Measurements from ENCODE around the gene HOXD1.
A peak's percentile ranks its signal among the peaks of the same experiment; 100 is the strongest.

HOXD1 gene

DNA sequence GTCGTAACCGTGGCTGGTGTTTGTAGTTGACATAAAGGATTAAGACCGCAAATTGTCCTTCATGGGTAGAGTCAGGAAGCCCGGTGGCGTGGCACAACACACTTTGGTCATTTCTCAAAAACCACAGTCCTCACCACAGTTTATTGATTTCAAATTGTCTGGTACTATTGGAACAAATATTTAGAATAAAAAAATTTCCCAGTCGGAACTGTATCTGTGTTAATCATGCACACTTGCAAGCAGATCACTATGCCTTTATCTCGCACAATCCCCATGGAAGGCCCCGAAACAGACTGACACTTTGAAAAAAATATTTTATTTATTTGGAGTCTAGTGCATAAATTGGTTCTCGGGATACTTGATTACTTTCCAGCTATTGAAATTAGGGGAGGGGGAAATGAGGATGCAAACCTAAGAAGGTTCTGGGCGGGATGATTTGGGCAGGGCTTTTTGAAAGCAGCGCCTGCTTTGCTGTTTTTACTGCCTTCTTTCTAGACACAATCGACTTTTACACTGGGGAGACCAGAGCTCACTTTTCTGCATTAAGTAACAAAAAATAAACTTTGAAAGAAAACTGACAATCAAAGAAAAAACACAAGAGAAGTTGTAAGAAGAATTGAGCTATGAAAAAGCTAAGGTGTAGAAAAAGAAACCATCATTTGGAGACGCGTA is 15.4 kb upstream of the HOXD1 start:
- Histone ChIP-seq H2AFZ (ENCODE audit: low read length) (no peak overlapping the region), H3K79me2 (ENCODE audit: insufficient read depth, low read length) (no peaks in the 10 kb centered on the region), H3F3A (ENCODE audit: insufficient read depth, low read length) (no peaks in the 10 kb centered on the region), H3K4me2 (ENCODE audit: low read length) (no peak overlapping the region), H3K9ac (ENCODE audit: low read length) (no peak overlapping the region), H3K27ac (ENCODE audit: low read depth, low read length, poor library complexity, severe bottlenecking) (no peak overlapping the region), H3K4me1 (ENCODE audit: insufficient read depth, low read length, severe bottlenecking) (peaks cover 4% of the 10 kb centered on the region), H3K36me3 (ENCODE audit: insufficient read depth, low read length) (no peaks in the 10 kb centered on the region), H3K4me3 (ENCODE audit: low read depth, low read length, poor library complexity, severe bottlenecking) (no peak overlapping the region), H3K27me3 (ENCODE audit: insufficient read depth, low read length) (peaks cover 8% of the 10 kb centered on the region; the same call in 1 of the 2 replicates), H3K9me2 (ENCODE audit: low read depth, low read length) (no peaks in the 10 kb centered on the region), H4K20me1 (ENCODE audit: insufficient read depth, low read length) (no peaks in the 10 kb centered on the region), H3K9me3 (ENCODE audit: low read length) (no peaks in the 10 kb centered on the region)
- TF ChIP-seq EZH2 (IDR thresholded peaks at IDR 0.05; ENCODE audit: borderline replicate concordance, low read length) = no peak
- TF ChIP-seq, protein P1, sequence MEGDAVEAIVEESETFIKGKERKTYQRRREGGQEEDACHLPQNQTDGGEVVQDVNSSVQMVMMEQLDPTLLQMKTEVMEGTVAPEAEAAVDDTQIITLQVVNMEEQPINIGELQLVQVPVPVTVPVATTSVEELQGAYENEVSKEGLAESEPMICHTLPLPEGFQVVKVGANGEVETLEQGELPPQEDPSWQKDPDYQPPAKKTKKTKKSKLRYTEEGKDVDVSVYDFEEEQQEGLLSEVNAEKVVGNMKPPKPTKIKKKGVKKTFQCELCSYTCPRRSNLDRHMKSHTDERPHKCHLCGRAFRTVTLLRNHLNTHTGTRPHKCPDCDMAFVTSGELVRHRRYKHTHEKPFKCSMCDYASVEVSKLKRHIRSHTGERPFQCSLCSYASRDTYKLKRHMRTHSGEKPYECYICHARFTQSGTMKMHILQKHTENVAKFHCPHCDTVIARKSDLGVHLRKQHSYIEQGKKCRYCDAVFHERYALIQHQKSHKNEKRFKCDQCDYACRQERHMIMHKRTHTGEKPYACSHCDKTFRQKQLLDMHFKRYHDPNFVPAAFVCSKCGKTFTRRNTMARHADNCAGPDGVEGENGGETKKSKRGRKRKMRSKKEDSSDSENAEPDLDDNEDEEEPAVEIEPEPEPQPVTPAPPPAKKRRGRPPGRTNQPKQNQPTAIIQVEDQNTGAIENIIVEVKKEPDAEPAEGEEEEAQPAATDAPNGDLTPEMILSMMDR (IDR thresholded peaks at IDR 0.05; ENCODE audit: low read length) = no peak

DNA sequence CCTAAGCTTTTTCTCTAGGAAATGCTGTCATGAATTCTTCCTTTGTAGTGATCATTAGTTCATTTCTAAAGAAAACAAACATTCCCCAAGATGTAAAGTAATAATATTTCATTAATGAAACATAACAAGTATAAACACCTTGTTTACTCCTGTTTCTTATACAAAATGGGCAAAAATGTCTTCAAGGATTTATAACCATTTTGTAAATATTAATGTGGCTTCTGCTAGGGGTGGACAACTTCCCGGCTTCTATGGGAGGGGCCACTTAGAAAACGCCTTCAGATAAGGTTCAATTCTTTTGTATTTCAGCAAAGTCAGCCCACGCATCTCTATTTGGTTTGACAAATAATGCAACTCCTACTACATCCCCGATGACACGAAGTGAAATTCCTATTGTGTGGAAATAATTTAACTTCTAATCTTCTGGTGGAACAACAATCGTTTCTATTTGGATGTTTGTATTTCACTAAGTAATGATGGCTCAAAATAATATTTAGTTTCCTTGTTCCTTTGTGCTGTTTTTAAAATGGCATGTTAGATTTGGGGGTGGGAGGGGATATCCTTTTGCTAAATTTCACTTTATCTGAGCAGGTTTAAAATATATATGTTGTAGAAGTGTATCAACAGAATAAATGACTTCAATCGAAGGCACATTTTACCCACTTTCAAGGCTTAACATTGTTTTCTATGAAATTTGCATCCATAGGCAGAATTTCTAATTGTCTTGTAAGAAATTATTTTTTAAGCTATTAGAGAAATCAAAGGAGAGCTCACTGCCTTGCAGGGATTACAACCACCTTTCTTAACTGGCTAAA is 14.7 kb upstream of the HOXD1 start:
- TF ChIP-seq, protein P1 (IDR thresholded peaks at IDR 0.05; ENCODE audit: low read length) = no peak
- TF ChIP-seq EZH2 (IDR thresholded peaks at IDR 0.05; ENCODE audit: borderline replicate concordance, low read length) = no peak
- no peaks in the 10 kb centered on the region for H3K36me3 ChIP-seq (ENCODE audit: insufficient read depth, low read length)
- no peak overlapping the region for H3K4me3 ChIP-seq (ENCODE audit: low read depth, low read length, poor library complexity, severe bottlenecking)
- H4K20me1 ChIP-seq (ENCODE audit: insufficient read depth, low read length) = no peaks in the 10 kb centered on the region
- peaks cover 8% of the 10 kb centered on the region; the same call in 1 of the 2 replicates for H3K27me3 ChIP-seq (ENCODE audit: insufficient read depth, low read length)
- H3K4me1 ChIP-seq (ENCODE audit: insufficient read depth, low read length, severe bottlenecking) = peaks cover 4% of the 10 kb centered on the region
- no peak overlapping the region for H3K4me2 ChIP-seq (ENCODE audit: low read length)
- H3K9ac ChIP-seq (ENCODE audit: low read length) = no peak overlapping the region
- H3K27ac ChIP-seq (ENCODE audit: low read depth, low read length, poor library complexity, severe bottlenecking) = no peak overlapping the region
- H2AFZ ChIP-seq (ENCODE audit: low read length) = no peak overlapping the region
- no peaks in the 10 kb centered on the region for H3F3A ChIP-seq (ENCODE audit: insufficient read depth, low read length)
- H3K9me3 ChIP-seq (ENCODE audit: low read length) = no peaks in the 10 kb centered on the region
- no peaks in the 10 kb centered on the region for H3K9me2 ChIP-seq (ENCODE audit: low read depth, low read length)
- H3K79me2 ChIP-seq (ENCODE audit: insufficient read depth, low read length) = no peaks in the 10 kb centered on the region

GRCh38 chr2:176174382-176174823 is 14.1 kb upstream of the HOXD1 start:
- Histone ChIP-seq H3F3A (ENCODE audit: insufficient read depth, low read length) (no peaks in the 10 kb centered on the region), H3K79me2 (ENCODE audit: insufficient read depth, low read length) (no peaks in the 10 kb centered on the region), H2AFZ (ENCODE audit: low read length) (no peak overlapping the region), H3K4me1 (ENCODE audit: insufficient read depth, low read length, severe bottlenecking) (peaks cover 4% of the 10 kb centered on the region), H3K36me3 (ENCODE audit: insufficient read depth, low read length) (no peaks in the 10 kb centered on the region), H4K20me1 (ENCODE audit: insufficient read depth, low read length) (no peaks in the 10 kb centered on the region), H3K9ac (ENCODE audit: low read length) (no peak overlapping the region), H3K4me2 (ENCODE audit: low read length) (0 out of 2 replicates have a peak overlapping the region, but pooled peaks have one; percentile 29), H3K9me2 (ENCODE audit: low read depth, low read length) (no peaks in the 10 kb centered on the region), H3K4me3 (ENCODE audit: low read depth, low read length, poor library complexity, severe bottlenecking) (no peak overlapping the region), H3K9me3 (ENCODE audit: low read length) (no peaks in the 10 kb centered on the region), H3K27me3 (ENCODE audit: insufficient read depth, low read length) (peaks cover 8% of the 10 kb centered on the region; the same call in 1 of the 2 replicates), H3K27ac (ENCODE audit: low read depth, low read length, poor library complexity, severe bottlenecking) (no peak overlapping the region)
- TF ChIP-seq EZH2 (IDR thresholded peaks at IDR 0.05; ENCODE audit: borderline replicate concordance, low read length) = no peak
